GM20431 (cell line): ENCODE data around the gene CADPS.

Experiments used
- in situ Hi-C: fragments of 300-500 bp; cut with MseI, MboI; formaldehyde crosslinking; loops from one replicate; pipeline ENCODE4 v1.15.0; 2020; ENCODE audit warnings: low sequenced_read_pairs; ENCODE audit not compliant: unreplicated experiment

Gene CADPS

DNA sequence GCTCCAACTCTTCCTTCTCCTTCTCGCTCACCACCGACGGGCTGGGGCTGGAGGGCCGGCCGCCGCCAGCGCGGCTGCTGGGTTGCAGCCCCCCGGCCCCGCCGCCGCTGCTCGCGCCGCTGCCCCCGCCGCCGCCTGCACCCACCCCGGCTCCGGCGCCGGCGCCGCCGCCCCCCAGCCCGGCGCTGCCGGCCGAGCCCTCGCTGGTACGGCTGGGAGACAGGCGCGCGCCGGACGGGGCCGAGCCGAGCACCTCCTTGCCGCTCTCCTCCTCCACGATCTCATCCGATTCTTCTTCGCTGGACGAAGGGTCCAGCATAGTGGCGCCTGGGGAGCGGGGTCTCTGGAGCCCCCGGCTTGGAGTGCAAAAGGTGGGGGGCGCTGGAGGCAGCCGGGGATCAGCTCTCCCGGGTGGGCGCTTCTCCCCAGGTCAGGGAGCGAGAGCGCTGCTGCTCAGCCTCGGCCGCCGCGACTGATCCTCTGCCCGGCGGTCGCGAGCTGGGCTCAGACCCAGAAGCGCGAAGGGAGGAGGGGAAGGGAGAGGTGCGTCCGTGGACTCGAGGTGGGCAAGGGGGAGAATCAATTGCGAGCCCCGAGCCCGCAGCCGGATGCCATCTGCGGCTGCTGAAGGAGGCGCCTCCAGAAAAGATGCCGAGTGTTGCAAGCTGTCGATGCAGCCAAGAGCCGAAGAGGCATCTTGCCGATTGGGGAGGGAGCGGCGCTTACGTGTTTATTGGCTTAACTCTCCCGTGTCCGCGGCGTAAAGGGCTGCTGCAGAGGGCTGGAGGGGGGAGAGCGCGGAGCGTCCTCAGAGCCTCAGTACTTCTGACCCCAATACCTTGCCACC lies at the start of gene CADPS:
Gene CADPS, minus strand, starts transcription at position 706 of the 847 bp plus-strand sequence. Its CDS starts 387 bp downstream, at position 319.
- in situ Hi-C loops: no loop called here

DNA sequence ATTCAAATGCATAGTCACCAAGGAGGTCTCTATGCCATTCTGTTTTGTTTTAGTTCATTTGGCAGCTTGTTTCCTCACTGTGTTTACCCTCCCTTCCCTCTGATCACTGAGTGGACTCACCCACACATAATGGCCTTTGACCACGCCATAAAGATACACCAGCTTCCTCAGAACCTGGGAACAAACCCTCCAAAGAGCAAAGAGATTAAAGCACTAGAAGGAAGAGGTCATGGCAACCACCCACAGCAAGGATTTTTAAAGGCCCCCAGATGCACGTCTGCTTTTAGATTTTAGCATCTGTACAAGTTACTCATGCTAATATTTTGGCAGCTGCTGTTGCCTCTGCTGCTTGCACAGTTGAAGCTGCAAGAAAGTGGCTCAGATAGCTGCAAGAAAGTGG lies 47.9 kb upstream of the CADPS start:
- in situ Hi-C loops: no loop called here

GRCh38 chr3:62922326-62922725 lies 47.1 kb upstream of the CADPS start:
- in situ Hi-C loops: no loop called here

DNA sequence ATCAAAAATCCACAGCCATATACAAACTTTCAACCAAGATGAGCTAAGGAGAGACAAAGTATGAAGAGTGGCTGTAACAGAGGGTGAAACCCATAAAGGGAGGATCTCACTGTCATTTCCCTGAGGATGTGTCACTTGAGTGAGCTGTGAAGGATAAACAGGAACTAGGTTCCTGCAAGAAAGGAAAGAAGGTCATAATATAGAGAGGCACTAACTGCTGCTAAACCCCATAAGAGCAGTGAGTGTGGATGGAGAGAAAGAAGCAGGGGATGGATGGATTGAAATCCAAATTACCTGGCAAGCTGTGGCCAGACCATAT lies 45.2 kb upstream of the CADPS start:
- in situ Hi-C loops: no loop called here

DNA sequence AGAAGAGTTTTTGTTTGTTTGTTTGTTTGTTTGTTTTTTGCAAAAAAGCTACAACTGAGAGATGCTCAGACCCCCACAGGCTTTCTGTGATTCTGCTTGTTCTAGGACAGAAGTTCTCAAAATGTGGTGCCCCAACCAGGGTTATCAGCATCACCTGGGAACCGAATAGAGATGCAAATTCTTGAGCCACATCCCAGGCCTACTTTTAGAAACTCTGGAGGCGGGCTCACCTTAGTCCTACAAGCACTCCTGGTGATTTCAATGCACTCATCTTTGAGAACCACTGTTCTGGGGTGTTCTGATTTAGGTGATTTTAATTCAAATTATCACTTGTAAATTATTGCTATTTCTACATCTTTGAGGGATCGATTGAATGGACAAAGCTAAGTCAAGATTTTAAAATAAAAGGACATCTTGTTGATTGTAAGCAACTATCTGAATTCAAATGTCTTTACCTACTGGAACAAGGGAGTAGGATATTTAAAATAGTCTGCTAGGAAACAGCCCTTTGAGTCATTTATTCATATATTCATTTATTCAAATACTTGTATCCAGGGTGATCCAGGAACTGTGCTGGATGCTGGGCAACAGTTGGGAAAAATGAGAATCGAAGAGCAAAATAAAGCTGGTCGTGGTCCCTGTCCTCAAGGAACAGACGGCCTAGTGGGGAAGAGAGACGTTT lies 44.7 kb upstream of the CADPS start:
- in situ Hi-C loops: no loop called here

DNA sequence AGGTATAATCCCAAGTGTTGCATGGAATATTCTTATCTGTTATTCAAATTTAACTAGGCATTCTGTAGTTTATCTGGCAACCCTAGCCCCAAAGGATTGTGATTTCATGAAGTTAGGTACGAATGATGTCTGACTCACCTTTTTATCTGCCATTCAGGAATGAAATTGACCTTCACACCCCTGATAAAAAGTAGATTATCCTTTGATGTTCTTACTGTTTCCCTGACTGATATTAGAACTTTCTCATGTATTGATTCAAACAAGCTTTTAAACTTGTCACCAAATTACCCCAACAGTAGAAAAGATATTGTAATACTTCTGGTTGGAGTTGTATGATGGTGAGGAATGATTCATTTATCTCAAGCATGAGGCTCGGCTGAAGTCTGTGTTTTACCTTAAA lies 43.6 kb upstream of the CADPS start:
- in situ Hi-C loops: no loop called here

DNA sequence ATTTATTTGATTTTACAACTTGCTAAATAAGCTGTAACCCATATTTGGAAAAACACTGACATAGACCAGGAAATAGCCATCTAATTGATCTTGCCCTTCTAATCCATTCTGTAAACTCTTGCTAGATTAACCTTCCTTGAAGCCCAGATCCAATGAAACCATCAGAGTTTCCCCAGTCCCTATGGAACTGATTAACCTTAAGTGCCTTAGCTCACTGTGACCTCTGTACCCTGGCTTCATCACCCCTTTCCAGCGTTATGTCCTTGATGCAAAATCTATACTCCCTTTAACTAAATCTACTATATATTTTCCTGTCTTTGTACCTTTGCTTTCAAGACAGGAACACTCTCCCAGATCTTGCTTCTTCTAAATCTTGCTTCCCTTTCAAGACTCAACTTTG lies 42.9 kb upstream of the CADPS start:
- in situ Hi-C loops: no loop called here

DNA sequence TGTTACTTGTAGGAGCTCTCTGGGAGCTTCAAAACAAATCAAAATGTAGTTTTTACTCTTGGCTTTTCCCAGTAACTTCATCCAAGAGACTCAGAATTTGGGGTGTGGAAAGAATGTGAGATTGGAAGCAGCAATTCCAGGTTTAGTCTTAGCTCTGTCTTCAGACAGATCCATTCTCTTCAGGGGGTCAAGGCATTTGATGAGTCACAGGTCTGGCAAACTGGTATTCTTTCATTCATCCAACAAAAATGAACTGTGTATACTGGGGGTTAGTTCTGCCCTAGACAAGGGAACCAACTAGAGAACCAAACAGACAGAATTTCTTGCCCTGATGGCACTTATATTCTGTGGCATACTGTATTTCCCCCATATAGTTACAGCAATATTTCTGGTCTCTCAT lies 36.3 kb upstream of the CADPS start:
- in situ Hi-C loops: no loop called here

DNA sequence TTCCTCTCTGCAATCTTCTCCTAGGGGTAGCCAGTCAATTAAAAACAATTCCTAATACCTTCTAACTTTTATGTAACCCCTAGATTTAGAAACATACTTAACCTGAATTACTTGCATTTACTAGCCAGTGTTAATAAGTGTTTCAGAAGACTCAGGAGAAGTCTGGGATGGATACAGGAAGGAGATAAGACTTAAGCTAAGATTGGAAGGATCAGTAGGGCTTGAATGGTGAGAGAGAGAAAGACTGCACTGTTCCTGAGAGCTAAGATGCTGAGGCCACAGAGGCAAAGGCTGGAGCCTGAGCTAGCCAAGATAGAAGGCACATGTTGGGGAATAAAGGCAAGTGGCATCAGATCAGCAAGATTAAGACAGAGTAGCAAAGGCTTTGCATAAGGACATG lies 30.1 kb upstream of the CADPS start:
- in situ Hi-C loops: no loop called here

DNA sequence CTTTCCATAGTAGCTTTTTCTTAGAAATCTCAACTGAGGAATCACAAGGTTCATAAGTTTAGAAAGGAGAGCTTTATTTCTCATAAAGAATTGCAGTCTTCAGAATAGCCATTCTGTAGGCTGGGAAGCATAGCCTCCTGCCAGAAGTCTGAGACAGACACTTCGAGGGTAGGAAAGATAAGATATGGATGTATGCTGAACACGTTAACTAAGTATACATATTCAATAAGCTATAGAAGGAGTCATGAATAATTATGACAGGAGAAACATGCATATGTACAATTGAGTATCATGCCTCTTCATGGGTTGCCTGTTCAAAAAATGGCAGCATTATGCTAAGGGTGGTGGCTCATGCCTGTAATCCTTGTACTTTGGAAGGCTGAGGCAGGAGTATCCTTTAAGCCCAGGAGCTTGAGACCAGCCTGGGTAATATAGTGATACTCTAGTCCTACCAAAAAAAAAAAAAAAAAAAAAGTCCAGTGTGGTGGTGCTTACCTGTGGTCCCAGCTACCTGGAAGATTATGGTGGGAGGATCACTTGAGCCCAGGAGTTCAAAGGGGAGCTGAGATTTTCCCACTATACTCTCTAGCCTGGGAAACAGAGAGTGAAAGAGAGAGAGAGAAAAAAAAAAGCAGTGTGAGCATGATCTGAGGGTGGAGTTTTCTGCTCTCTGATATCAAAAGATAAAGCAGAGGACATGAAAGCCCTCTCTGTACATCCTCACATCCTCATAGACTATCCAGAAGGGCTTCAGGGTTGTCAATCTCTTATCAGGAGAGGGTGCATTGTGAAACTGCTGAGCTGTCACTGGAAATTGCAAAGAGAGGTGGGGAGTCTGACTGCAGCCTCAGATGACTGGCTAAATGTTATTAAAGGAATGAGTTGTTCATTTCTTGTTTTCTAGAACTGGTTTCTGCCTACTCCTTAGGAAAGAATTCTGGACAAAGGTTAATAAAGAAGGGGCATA lies 23.6 kb upstream of the CADPS start:
- in situ Hi-C loops: no loop called here

- in situ Hi-C loops: no loop called here
These were observed 20.7 kb upstream of the CADPS start for GRCh38 chr3:62895901-62896300.

DNA sequence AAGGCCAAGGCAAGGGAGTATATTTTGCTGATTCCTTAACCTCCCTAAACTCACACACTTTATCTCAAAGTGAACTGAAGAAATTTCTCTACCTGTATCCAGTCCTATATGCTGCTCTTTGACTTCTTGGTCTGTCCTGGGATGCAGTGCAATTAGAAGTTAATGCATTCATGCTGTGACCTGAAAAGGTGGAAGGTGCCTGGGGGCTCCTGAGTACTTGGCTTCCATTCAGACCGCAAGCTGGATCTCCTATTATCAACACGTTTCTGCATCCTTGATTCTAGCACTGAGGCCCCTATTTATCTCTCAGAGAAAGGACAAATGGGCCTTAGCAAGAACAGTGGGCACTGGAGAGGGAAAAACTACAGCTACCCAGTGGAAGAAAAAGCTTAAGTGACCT lies 17.7 kb upstream of the CADPS start:
- in situ Hi-C loops: no loop called here

DNA sequence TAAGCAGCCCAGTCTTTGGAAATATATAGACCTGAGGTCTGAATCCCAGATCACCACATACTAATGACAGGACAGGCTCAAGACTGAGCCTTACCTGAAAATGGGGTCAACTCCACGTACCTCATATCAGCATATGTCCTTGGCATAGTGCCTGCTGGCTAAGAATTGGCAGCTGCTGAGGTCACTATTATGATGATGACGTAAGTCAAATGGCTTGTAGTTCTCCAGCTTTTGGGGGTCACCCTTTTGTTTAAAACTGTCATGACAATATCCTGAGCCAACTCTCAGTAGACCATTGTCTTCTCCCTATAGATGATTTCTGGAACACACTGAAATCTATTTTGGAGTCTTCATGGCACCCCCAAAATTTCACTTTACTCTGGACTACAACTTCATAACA lies 16.8 kb upstream of the CADPS start:
- in situ Hi-C loops: no loop called here

DNA sequence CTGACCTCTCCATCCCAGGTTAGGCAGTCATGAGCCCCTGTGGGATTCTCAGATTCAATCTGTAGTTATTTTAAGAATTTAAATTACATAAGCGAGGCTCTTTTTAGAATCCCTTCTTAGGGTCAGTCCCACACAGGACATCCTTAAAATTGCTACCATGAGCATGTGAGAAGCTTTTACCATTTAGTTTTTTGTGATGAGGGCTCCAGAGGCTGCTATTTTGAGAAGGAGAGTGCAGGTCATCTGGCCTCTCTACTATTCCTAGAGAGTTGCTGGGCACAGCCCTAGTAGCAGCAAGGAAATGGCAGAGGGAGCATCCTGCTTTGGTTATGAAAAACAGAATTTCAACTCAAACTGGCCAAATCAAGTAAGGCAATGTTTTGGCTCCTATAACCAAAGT lies 13.6 kb upstream of the CADPS start:
- in situ Hi-C loops: no loop called here

GRCh38 chr3:62888180-62888579 lies 13.0 kb upstream of the CADPS start:
- in situ Hi-C loops: no loop called here

DNA sequence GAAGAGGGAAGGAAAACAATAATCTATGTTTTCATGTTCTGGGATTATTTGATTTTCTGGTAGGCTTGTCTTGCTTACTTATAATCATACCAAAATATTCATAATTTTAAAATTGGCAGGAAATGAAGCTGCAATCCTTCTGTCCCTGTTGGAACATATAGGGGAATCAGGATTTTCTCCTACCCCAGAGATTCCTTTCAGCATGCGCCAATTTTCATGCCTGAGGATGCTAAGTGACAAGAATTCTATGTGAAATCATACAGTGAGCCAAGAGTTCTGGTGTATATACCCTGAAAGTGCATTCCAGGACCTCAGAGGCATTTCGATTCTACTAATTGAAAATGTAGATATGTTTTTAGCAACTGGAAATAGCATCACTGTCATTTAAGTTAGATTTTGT lies 9.9 kb upstream of the CADPS start:
- in situ Hi-C loops: no loop called here

DNA sequence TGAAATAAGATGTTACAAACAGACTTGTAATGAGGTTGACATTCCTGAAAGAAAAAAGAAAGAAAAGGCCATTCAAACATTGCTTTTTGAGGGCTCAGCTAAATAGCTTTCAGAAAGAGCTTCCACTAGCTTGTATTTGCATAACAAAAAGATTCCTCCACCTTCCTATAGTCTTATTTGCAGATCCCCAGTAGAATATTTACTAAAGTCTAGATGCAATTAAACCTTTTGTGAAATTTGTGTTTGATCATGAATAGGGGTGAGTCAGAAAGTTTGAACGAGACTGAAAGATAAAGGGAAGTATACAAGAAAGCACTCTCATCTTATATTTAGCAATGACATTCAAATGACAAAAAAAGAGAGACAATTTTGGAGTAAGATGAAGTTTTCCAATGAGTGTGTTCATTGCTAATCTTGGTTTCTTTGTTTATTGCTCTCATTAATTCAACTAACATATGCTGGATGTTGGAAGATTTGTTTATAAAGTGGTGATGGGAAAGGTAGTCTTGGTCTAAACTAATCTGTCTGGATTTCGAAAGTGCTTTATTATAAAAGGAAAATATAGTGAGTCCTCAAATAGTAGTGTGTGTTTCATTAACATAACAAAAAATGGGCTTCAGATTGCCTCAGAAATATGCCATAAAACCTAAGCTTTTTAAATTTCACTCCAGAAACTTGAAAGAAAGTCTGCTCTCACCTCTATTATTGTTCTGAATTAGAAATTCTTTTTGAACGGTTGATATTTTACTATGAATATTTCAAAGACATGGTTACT lies 9.1 kb upstream of the CADPS start:
- in situ Hi-C loops: no loop called here

GRCh38 chr3:62882676-62883200 lies 7.5 kb upstream of the CADPS start:
- in situ Hi-C loops: no loop called here

DNA sequence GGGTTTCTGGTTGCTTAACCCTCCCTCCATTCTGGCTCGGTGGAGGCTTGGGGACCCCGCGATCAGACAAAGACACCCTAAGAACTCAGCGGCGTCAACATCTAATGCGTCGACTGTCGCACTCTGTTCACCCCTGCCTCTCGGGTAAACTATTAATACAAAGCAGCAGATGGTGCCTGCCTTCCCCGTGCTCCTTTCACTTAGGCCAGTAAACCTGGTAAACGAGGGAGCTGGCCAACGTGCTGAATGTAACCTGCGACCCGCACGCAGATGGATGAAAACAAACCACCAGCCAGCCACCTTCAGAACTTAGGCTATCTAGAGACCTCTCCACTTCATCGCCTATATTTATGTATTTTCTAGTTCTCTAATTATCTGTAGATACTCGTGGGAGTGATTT lies 848 bp upstream of the CADPS start:
- in situ Hi-C loops: no loop called here

DNA sequence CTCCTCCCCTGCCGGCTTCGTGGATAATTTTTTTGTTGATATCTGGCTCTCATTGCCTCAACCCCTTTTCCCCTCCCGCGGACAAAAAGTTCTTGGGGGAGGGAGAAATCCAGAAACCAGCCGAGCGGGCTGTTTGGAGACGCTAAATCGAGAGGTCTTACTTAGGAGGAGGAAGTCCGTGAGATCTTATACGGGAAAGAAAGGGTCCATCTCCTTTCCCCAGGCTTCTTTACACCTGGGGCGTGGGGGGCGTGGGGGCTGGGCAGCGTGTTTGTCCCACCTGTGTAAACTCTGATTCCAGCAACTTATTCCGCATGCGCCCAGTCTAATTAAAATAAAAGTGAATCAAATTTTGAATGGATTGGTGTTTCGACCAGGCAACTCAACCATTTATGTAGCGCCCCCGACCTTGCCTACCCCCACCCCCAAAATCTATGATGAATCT lies 364 bp upstream of the CADPS start:
- in situ Hi-C loops: no loop called here
